Testis (tissue), 2 donors: ENCODE measurements around the gene ADAM30.

ENCODE experiments used
- POLR2A ChIP-seq: fragments of 450-650 bp; IDR thresholded peaks from one replicate; pipeline ENCODE4 v1.6.1; 2017; ENCODE audit warnings: antibody characterized with exemption, mild to moderate bottlenecking, moderate library complexity
- TF ChIP-seq, protein P1 (sequence below), 3 experiments: fragments of 450-650 bp in 2 of 3; fragments of 200-600 bp in 1 of 3; sonication (generic) in 1 of 3; IDR thresholded peaks; one replicate each; pipeline ENCODE4 v1.5.1; 2016 to 2019; ENCODE audit warnings: antibody characterized with exemption in 3 of 3, mild to moderate bottlenecking in 2 of 3, moderate library complexity in 1 of 3

- TF ChIP-seq, protein P1, sequence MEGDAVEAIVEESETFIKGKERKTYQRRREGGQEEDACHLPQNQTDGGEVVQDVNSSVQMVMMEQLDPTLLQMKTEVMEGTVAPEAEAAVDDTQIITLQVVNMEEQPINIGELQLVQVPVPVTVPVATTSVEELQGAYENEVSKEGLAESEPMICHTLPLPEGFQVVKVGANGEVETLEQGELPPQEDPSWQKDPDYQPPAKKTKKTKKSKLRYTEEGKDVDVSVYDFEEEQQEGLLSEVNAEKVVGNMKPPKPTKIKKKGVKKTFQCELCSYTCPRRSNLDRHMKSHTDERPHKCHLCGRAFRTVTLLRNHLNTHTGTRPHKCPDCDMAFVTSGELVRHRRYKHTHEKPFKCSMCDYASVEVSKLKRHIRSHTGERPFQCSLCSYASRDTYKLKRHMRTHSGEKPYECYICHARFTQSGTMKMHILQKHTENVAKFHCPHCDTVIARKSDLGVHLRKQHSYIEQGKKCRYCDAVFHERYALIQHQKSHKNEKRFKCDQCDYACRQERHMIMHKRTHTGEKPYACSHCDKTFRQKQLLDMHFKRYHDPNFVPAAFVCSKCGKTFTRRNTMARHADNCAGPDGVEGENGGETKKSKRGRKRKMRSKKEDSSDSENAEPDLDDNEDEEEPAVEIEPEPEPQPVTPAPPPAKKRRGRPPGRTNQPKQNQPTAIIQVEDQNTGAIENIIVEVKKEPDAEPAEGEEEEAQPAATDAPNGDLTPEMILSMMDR (IDR thresholded peaks at IDR 0.05): no peak
- TF ChIP-seq POLR2A: no peak
Observed at GRCh38 chr1:119866451-119866850, 29.9 kb downstream of the ADAM30 start.
